ENCODE data around the gene AAK1.

DNA sequence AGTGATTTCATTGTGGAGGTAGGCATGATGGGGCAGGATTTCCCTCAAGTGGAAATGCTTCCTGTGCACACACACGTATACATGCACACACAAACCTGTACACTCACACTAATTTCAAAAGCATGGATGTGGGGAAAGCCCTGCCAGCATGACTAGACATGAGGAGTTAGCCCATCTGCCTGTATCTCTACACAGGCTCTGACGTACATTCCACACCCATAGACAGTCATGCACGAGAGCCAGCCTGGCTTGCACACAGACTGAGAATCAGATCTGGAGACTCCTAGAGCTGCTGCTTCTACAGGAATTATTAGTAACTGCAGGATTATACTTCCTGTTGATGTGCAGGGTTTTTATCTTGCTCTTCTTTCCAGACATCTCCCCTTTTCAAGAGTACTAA is 179.0 kb downstream of the AAK1 start:
- no peak for TF ChIP-seq CTCF (IDR thresholded peaks at IDR 0.05)
- no peak for TF ChIP-seq POLR2A (IDR thresholded peaks at IDR 0.05)

All from body of pancreas (tissue), 4 donors.